ENCODE results near the gene MAMSTR.
A peak's percentile ranks its signal among the peaks of the same experiment; 100 is the strongest.
"Not testable (repeated sequence)": the region's sequence is repeated elsewhere in the genome, so short reads cannot be mapped to it uniquely, and the experiment has no call there.

The MAMSTR gene

GRCh38 chr19:48718106-48718505 is 1.4 kb downstream of the MAMSTR start:
- not testable (repeated sequence) for DNase-seq

- DNase-seq, result peak; percentile 32
Observed at GRCh38 chr19:48716562-48717291, 2.8 kb downstream of the MAMSTR start.

GRCh38 chr19:48715681-48716171 is 3.8 kb downstream of the MAMSTR start:
- DNase-seq, result no peak

- no peak for DNase-seq
Observed at GRCh38 chr19:48714759-48715675, 4.5 kb downstream of the MAMSTR start.

- peak; percentile 98 for DNase-seq
Observed at GRCh38 chr19:48713864-48714755, 5.4 kb downstream of the MAMSTR start.

- DNase-seq, result peak; percentile 35
Observed at GRCh38 chr19:48713041-48713863, 6.3 kb downstream of the MAMSTR start.

- no peak for DNase-seq
Observed at GRCh38 chr19:48711106-48711662, 8.3 kb downstream of the MAMSTR start.

- DNase-seq, result no peak
Observed at GRCh38 chr19:48708471-48708870, 11.1 kb downstream of the MAMSTR start.

GRCh38 chr19:48705431-48705830 is 14.1 kb downstream of the MAMSTR start:
- peak; percentile 3 for DNase-seq

- no peak for DNase-seq
Observed at GRCh38 chr19:48703316-48703715, 16.2 kb downstream of the MAMSTR start.

GRCh38 chr19:48702701-48703100 is 16.8 kb downstream of the MAMSTR start:
- no peak for DNase-seq

- DNase-seq, result no peak
Observed at GRCh38 chr19:48698046-48698445, 21.5 kb downstream of the MAMSTR start.

GRCh38 chr19:48696353-48697010 is 23.0 kb downstream of the MAMSTR start:
- no peak for DNase-seq

GRCh38 chr19:48695743-48696352 is 23.7 kb downstream of the MAMSTR start, which contains the start of gene FUT2:
TSS of gene FUT2 (plus strand) at chr19:48695971. CDS start at chr19:48702957, 6,986 bp downstream.
- DNase-seq, result no peak

GRCh38 chr19:48693629-48694028 is 25.9 kb downstream of the MAMSTR start:
- DNase-seq, result not testable (repeated sequence)

GRCh38 chr19:48689449-48689848 is 30.1 kb downstream of the MAMSTR start:
- DNase-seq, result no peak

GRCh38 chr19:48687776-48688175 is 31.7 kb downstream of the MAMSTR start:
- DNase-seq, result no peak

- DNase-seq, result not testable (repeated sequence)
Observed at GRCh38 chr19:48686637-48687036, 32.9 kb downstream of the MAMSTR start.

- peak; percentile 9 for DNase-seq
Observed at GRCh38 chr19:48686088-48686487, 33.4 kb downstream of the MAMSTR start.

- no peak for DNase-seq
Observed at GRCh38 chr19:48685583-48685982, 33.9 kb downstream of the MAMSTR start.
